ENCODE data around the gene LTO1. TPM values are rescaled to one million over a fixed set of nuclear protein-coding genes. Genes with fewer than 3 reads are reported as not detected.

The LTO1 gene
- total RNA-seq, 1 experiment from 2014 or later = 25.3 TPM

GRCh38 chr11:69658626-69659450, 16.3 kb downstream of the LTO1 start:
- H2AK5ac ChIP-seq (ENCODE audit: insufficient read length, low read length) = no peak overlapping the region
- WGBS (ENCODE audit: extremely low coverage, insufficient read length, low lambda C conversion rate) = no CpG with 5 or more reads among the region's 18 CpGs
- no peak overlapping the region for H3K4me3 Mint-ChIP-seq

More at GRCh38 chr11:69658626-69659450, 16.3 kb downstream of the LTO1 start:
- Histone ChIP-seq H2BK15ac (ENCODE audit: low read depth, low read length) (no peak overlapping the region), H4K20me1 (ENCODE audit: control insufficient read depth, insufficient read depth, insufficient read length) (no peaks in the 10 kb centered on the region), H3K23ac (ENCODE audit: insufficient read length, low read depth, low read length) (no peak overlapping the region), H3K9ac (ENCODE audit: extremely low read depth, insufficient read length, low read length) (no peak overlapping the region), H2BK120ac (ENCODE audit: low read depth, low read length, poor library complexity, severe bottlenecking) (no peak overlapping the region), H2BK12ac (ENCODE audit: insufficient read length, low read depth, low read length) (no peak overlapping the region), H2BK20ac (ENCODE audit: low read depth, low read length, poor library complexity, severe bottlenecking) (no peak overlapping the region), H3K4me1 (ENCODE audit: insufficient read depth, low read length) (no peaks in the 10 kb centered on the region), H3K4ac (ENCODE audit: low read depth, low read length) (no peak overlapping the region), H3K27ac (ENCODE audit: insufficient read length, low read depth, low read length) (no peak overlapping the region), H4K91ac (ENCODE audit: insufficient read length, low read depth, low read length) (no peak overlapping the region), H2AFZ (ENCODE audit: low read length) (no peak overlapping the region), H3K9me3 (ENCODE audit: control insufficient read depth, low read depth, low read length) (no peaks in the 10 kb centered on the region), H3K79me2 (ENCODE audit: insufficient read depth, low read length) (no peaks in the 10 kb centered on the region), H4K8ac (replicated peaks; ENCODE audit: insufficient read length, low read depth, low read length) (no peak overlapping the region), H4K5ac (ENCODE audit: insufficient read length, low read depth, low read length) (no peak overlapping the region), H3K18ac (ENCODE audit: insufficient read length, low read depth, low read length) (peak overlapping the region; percentile 12), H3K79me1 (ENCODE audit: insufficient read depth, low read depth, low read length, poor library complexity, severe bottlenecking) (no peaks in the 10 kb centered on the region), H3K23me2 (ENCODE audit: insufficient read length, low read depth, low read length, poor library complexity, severe bottlenecking) (no peaks in the 10 kb centered on the region), H3K27me3 (ENCODE audit: insufficient read depth, low read length) (no peaks in the 10 kb centered on the region), H3T11ph (ENCODE audit: low read length) (no peak overlapping the region), H3K4me2 (ENCODE audit: insufficient read depth, insufficient read length, low read length) (no peak overlapping the region), H2BK5ac (ENCODE audit: insufficient read length, low read length) (no peak overlapping the region), H3K56ac (ENCODE audit: insufficient read length, low read depth, low read length) (no peak overlapping the region), H3K14ac (ENCODE audit: insufficient read depth, low read length) (peak overlapping the region; percentile 37; the same call in 1 of the 2 replicates)
- peaks cover 6 to 14% (median 14%) of the 10 kb centered on the region in 3 experiments; a peak in 6 of 7 replicates for H3K36me3 Mint-ChIP-seq (ENCODE audit: insufficient read depth in 1 of 3, low read depth in 3 of 3)
- H3K4me1 Mint-ChIP-seq = peaks cover 40 to 49% of the 10 kb centered on the region in 2 experiments
- no peaks in the 10 kb centered on the region for H3K9me3 Mint-ChIP-seq
- H3K27me3 Mint-ChIP-seq (ENCODE audit: low read depth) = no peaks in the 10 kb centered on the region
- H3K27ac Mint-ChIP-seq = peak overlapping the region in 2 of 3 experiments; percentile 70 to 81; a peak in 4 of 7 replicates
- peak; percentile 29 for DNase-seq
- TF ChIP-seq CTCF (conservative IDR thresholded peaks at IDR 0.05) = no peak
